ENCODE data around the gene EDDM13.
A peak's percentile ranks its signal among the peaks of the same experiment; 100 is the strongest.
"Not testable (repeated sequence)": the region's sequence is repeated elsewhere in the genome, so short reads cannot be mapped to it uniquely, and the experiment has no call there.

EDDM13 gene

GRCh38 chr19:56321989-56322440 lies 49.5 kb downstream of the EDDM13 start:
- no peak for FAIRE-seq

- FAIRE-seq, result no peak
Measured at GRCh38 chr19:56324436-56324835, 51.9 kb downstream of the EDDM13 start.

- no peak for FAIRE-seq
Measured at GRCh38 chr19:56332695-56333094, 60.1 kb downstream of the EDDM13 start.

- no peak for FAIRE-seq
Measured at GRCh38 chr19:56333506-56333905, 61.0 kb downstream of the EDDM13 start.

GRCh38 chr19:56335371-56335770 lies 62.8 kb downstream of the EDDM13 start:
- FAIRE-seq, result not testable (repeated sequence)

GRCh38 chr19:56337077-56337476 lies 64.5 kb downstream of the EDDM13 start:
- not testable (repeated sequence) for FAIRE-seq

GRCh38 chr19:56339031-56339430 lies 66.5 kb downstream of the EDDM13 start:
- not testable (repeated sequence) for FAIRE-seq

- peak; percentile 21 for FAIRE-seq
Measured at GRCh38 chr19:56341948-56342347, 69.4 kb downstream of the EDDM13 start.

GRCh38 chr19:56347163-56347778 lies 74.7 kb downstream of the EDDM13 start:
- no peak for FAIRE-seq

GRCh38 chr19:56348289-56348877 lies 75.8 kb downstream of the EDDM13 start:
- FAIRE-seq, result no peak

GRCh38 chr19:56350416-56351045 lies 78.0 kb downstream of the EDDM13 start:
- FAIRE-seq, result peak; percentile 91

GRCh38 chr19:56351208-56351607 lies 78.7 kb downstream of the EDDM13 start:
- FAIRE-seq, result no peak

GRCh38 chr19:56355517-56355916 lies 83.0 kb downstream of the EDDM13 start:
- FAIRE-seq, result no peak

- FAIRE-seq, result no peak
Measured at GRCh38 chr19:56356944-56357343, 84.4 kb downstream of the EDDM13 start.

Data from endometrium (tissue), 2 donors.